Astrocyte (in vitro differentiated cells and primary cell): ENCODE measurements around the gene PLD3. TPM values are rescaled to one million over a fixed set of nuclear protein-coding genes. Genes with fewer than 3 reads are reported as not detected.

ENCODE experiments used
- DNase-seq: peaks from one replicate; pipeline ENCODE4 v3.0.0-alpha.2; 2010; ENCODE audit warnings: low read depth
- FAIRE-seq: peaks from 2 replicates; lab custom pipeline; 2011; peaks lifted over from hg19 to GRCh38; lab: Jason Lieb, UNC
- H2AFZ ChIP-seq: 2 replicates; pipeline ENCODE4 v1.6.0; 2012; ENCODE audit warnings: low read depth, low read length, inconsistent platforms
- H3K27ac ChIP-seq: 2 replicates; pipeline ENCODE4 v1.5.1; 2011; ENCODE audit warnings: low read depth, low read length, inconsistent platforms
- H3K27me3 ChIP-seq: 2 replicates; pipeline ENCODE4 v1.6.0; 2011; ENCODE audit warnings: low read length, inconsistent platforms; ENCODE audit not compliant: insufficient read depth
- H3K36me3 ChIP-seq: 2 replicates; pipeline ENCODE4 v1.5.1; 2011; ENCODE audit warnings: low read length, inconsistent platforms; ENCODE audit not compliant: insufficient read depth
- H3K4me1 ChIP-seq: 2 replicates; pipeline ENCODE4 v1.5.1; 2011; ENCODE audit warnings: low read length, inconsistent platforms; ENCODE audit not compliant: insufficient read depth
- H3K4me2 ChIP-seq: 2 replicates; pipeline ENCODE4 v1.6.0; 2012; ENCODE audit warnings: low read length, inconsistent platforms
- H3K4me3 ChIP-seq: 2 replicates; pipeline ENCODE4 v1.5.1; 2011; ENCODE audit warnings: low read depth, mild to moderate bottlenecking, low read length, inconsistent platforms; ENCODE audit not compliant: insufficient read depth
- H3K79me2 ChIP-seq: 2 replicates; pipeline ENCODE4 v1.6.0; 2012; ENCODE audit warnings: mild to moderate bottlenecking, low read length, inconsistent platforms; ENCODE audit not compliant: insufficient read depth
- H3K9ac ChIP-seq: 2 replicates; pipeline ENCODE4 v1.6.0; 2012; ENCODE audit warnings: mild to moderate bottlenecking, low read length, inconsistent platforms
- H3K9me3 ChIP-seq: 2 replicates; pipeline ENCODE4 v1.5.1; 2012; ENCODE audit warnings: low read depth, mild to moderate bottlenecking, low read length, inconsistent platforms; ENCODE audit not compliant: insufficient read depth
- H4K20me1 ChIP-seq: 2 replicates; pipeline ENCODE4 v1.6.0; 2012; ENCODE audit warnings: low read length, inconsistent platforms; ENCODE audit not compliant: insufficient read depth
- H3K27ac Mint-ChIP-seq: one replicate; pipeline ENCODE4 v1.8.0; 2021; ENCODE audit warnings: mild to moderate bottlenecking, mixed read lengths; ENCODE audit not compliant: unreplicated experiment
- H3K27me3 Mint-ChIP-seq: one replicate; pipeline ENCODE4 v1.8.0; 2021; ENCODE audit warnings: low read depth, mixed read lengths; ENCODE audit not compliant: unreplicated experiment
- H3K36me3 Mint-ChIP-seq: one replicate; pipeline ENCODE4 v1.8.0; 2021; ENCODE audit warnings: low read depth, mixed read lengths; ENCODE audit not compliant: unreplicated experiment
- H3K4me1 Mint-ChIP-seq: one replicate; pipeline ENCODE4 v1.8.0; 2021; ENCODE audit warnings: low read depth, mixed read lengths; ENCODE audit not compliant: unreplicated experiment
- H3K4me3 Mint-ChIP-seq: one replicate; pipeline ENCODE4 v1.8.0; 2021; ENCODE audit warnings: mild to moderate bottlenecking, moderate library complexity, mixed read lengths; ENCODE audit not compliant: unreplicated experiment
- H3K9me3 Mint-ChIP-seq: one replicate; pipeline ENCODE4 v1.8.0; 2021; ENCODE audit warnings: mild to moderate bottlenecking, mixed read lengths; ENCODE audit not compliant: unreplicated experiment
- CTCF ChIP-seq: IDR thresholded peaks from 2 replicates; pipeline ENCODE4 v1.5.1; 2011; ENCODE audit warnings: low read depth, mild to moderate bottlenecking, inconsistent platforms, low read length, moderate library complexity; ENCODE audit not compliant: insufficient read depth
- EZH2 ChIP-seq: IDR thresholded peaks from 2 replicates; pipeline ENCODE4 v1.6.1; 2012; ENCODE audit warnings: mild to moderate bottlenecking, low read length, inconsistent platforms; ENCODE audit not compliant: insufficient read depth
- total RNA-seq: library from RNA; stranded (reverse); gene quantifications from 2 replicates; pipeline ENCODE4 v1.2.1, GENCODE V29; 2021

PLD3 gene
- total RNA-seq, 1 donor from 2014 or later: 728 TPM

- DNase-seq (no peak), FAIRE-seq (no peak)
- TF ChIP-seq CTCF (no peak), EZH2 (no peak)
- H3K27me3 Mint-ChIP-seq: peaks cover 32% of the 10 kb centered on the region
- no peaks in the 10 kb centered on the region for H3K79me2 ChIP-seq
- no peak overlapping the region for H3K9ac ChIP-seq
- no peak overlapping the region for H3K4me2 ChIP-seq
- no peaks in the 10 kb centered on the region for H3K27me3 ChIP-seq
- H3K27ac ChIP-seq: no peak overlapping the region
- H3K4me1 ChIP-seq: no peaks in the 10 kb centered on the region
- no peaks in the 10 kb centered on the region for H3K9me3 Mint-ChIP-seq
- H3K36me3 ChIP-seq: no peaks in the 10 kb centered on the region
- H2AFZ ChIP-seq: no peak overlapping the region
- H3K4me3 Mint-ChIP-seq: no peak overlapping the region
- peaks cover 4% of the 10 kb centered on the region for H3K36me3 Mint-ChIP-seq
- H4K20me1 ChIP-seq: no peaks in the 10 kb centered on the region
- H3K9me3 ChIP-seq: no peaks in the 10 kb centered on the region
- H3K4me3 ChIP-seq: no peak overlapping the region
- H3K27ac Mint-ChIP-seq: no peak overlapping the region
- H3K4me1 Mint-ChIP-seq: no peaks in the 10 kb centered on the region
These were observed 48.5 kb downstream of the PLD3 start for GRCh38 chr19:40396886-40397567.

GRCh38 chr19:40397568-40397906, 49.0 kb downstream of the PLD3 start:
- DNase-seq: no peak

GRCh38 chr19:40398417-40399131, 50.1 kb downstream of the PLD3 start:
- no peak overlapping the region for H3K27ac Mint-ChIP-seq
- H3K9me3 Mint-ChIP-seq: no peaks in the 10 kb centered on the region
- no peak for FAIRE-seq

More at GRCh38 chr19:40397568-40397906, 49.0 kb downstream of the PLD3 start:
- H4K20me1 ChIP-seq: no peaks in the 10 kb centered on the region
- Mint-ChIP-seq H3K4me1 (no peaks in the 10 kb centered on the region), H3K27ac (no peak overlapping the region), H3K27me3 (peaks cover 30% of the 10 kb centered on the region), H3K36me3 (peaks cover 4% of the 10 kb centered on the region), H3K9me3 (no peaks in the 10 kb centered on the region), H3K4me3 (no peak overlapping the region)
- H3K36me3 ChIP-seq: no peaks in the 10 kb centered on the region
- H3K9ac ChIP-seq: no peak overlapping the region
- H3K4me2 ChIP-seq: no peak overlapping the region
- TF ChIP-seq EZH2: no peak
- H3K27me3 ChIP-seq: no peaks in the 10 kb centered on the region
- no peak for FAIRE-seq
- H3K4me1 ChIP-seq: no peaks in the 10 kb centered on the region
- no peak overlapping the region for H2AFZ ChIP-seq
- H3K9me3 ChIP-seq: no peaks in the 10 kb centered on the region
- no peak overlapping the region for H3K4me3 ChIP-seq
- H3K79me2 ChIP-seq: no peaks in the 10 kb centered on the region
- H3K27ac ChIP-seq: no peak overlapping the region

More at GRCh38 chr19:40398417-40399131, 50.1 kb downstream of the PLD3 start:
- no peaks in the 10 kb centered on the region for H3K9me3 ChIP-seq
- H3K9ac ChIP-seq: no peak overlapping the region
- Mint-ChIP-seq H3K4me1 (no peaks in the 10 kb centered on the region), H3K36me3 (peaks cover 4% of the 10 kb centered on the region), H3K27me3 (peaks cover 27% of the 10 kb centered on the region), H3K4me3 (no peak overlapping the region)
- H3K79me2 ChIP-seq: no peaks in the 10 kb centered on the region
- peak; percentile 28 for DNase-seq
- no peaks in the 10 kb centered on the region for H4K20me1 ChIP-seq
- H2AFZ ChIP-seq: peak overlapping the region; percentile 64
- TF ChIP-seq CTCF: no peak
- no peak for TF ChIP-seq EZH2
- H3K4me3 ChIP-seq: no peak overlapping the region
- peak overlapping the region; percentile 65 for H3K4me2 ChIP-seq
- no peak overlapping the region for H3K27ac ChIP-seq
- H3K36me3 ChIP-seq: no peaks in the 10 kb centered on the region
- H3K4me1 ChIP-seq: no peaks in the 10 kb centered on the region
- no peaks in the 10 kb centered on the region for H3K27me3 ChIP-seq
